Activated T-helper 1 cell treated with anti-CD3 and anti-CD28 coated beads, Interleukin-12 subunit alpha, Interleukin-12 subunit beta, Interleukin-2, Interleukin-4 antibody, amounts not matched to agents 30 ng/mL and 10 ng/mL and 1 ng/mL, durations not matched to agents 14 hours and 24 hours and 36 hours (primary cell): Measurements from ENCODE around the gene HSD11B1. TPM values are rescaled to one million over a fixed set of nuclear protein-coding genes. Genes with fewer than 3 reads are reported as not detected.
"Not testable (repeated sequence)": the region's sequence is repeated elsewhere in the genome, so short reads cannot be mapped to it uniquely, and the experiment has no call there.

Experiments
- DNase-seq: peaks from one replicate; pipeline ENCODE4 v3.0.0; 2021; ENCODE audit warnings: low spot score
- H3K27ac Mint-ChIP-seq: one replicate; pipeline ENCODE4 v1.8.0; 2021; ENCODE audit warnings: mild to moderate bottlenecking, mixed read lengths
- H3K27me3 Mint-ChIP-seq: one replicate; pipeline ENCODE4 v1.8.0; 2022; ENCODE audit warnings: mild to moderate bottlenecking, moderate library complexity, mixed read lengths; ENCODE audit not compliant: insufficient read depth
- H3K36me3 Mint-ChIP-seq: one replicate; pipeline ENCODE4 v1.8.0; 2021; ENCODE audit warnings: low read depth, mixed read lengths
- H3K4me1 Mint-ChIP-seq: one replicate; pipeline ENCODE4 v1.8.0; 2021; ENCODE audit warnings: low read depth, mixed read lengths
- H3K4me3 Mint-ChIP-seq: one replicate; pipeline ENCODE4 v1.8.0; 2021; ENCODE audit warnings: mild to moderate bottlenecking, moderate library complexity, mixed read lengths
- H3K9me3 Mint-ChIP-seq: one replicate; pipeline ENCODE4 v1.8.0; 2021; ENCODE audit warnings: mixed read lengths
- intact Hi-C: fragments of 100-400 bp; cut with micrococcal nuclease; formaldehyde crosslinking; loops from one replicate; pipeline ENCODE4 v1.15.1; 2024
- total RNA-seq: library from RNA; stranded (reverse); gene quantifications from 2 replicates; pipeline ENCODE4 v1.2.3, GENCODE V29; 2022

The HSD11B1 gene
- total RNA-seq, 1 donor from 2014 or later: 15.9 TPM

DNA sequence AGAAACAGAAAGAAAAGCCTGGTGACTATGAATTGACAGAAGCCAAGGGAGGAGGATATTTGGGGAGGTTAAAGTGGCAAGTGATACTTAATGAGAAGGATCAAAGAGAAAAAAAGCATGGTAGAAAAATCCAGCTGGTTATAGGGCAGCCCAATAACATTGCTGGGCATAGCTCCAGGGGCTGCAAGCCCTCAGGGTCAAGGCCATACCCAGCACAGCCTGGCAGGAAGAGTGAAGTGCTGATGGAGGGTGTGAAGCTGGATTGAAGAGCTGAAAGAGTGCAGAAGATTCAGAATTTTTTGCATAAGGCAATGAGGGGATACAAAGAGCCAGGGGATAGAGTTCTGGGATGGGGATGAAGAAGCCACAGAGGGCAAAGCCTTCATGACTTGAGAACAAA lies 8.0 kb upstream of the HSD11B1 start:
- Mint-ChIP-seq H3K36me3 (peaks cover 19% of the 10 kb centered on the region), H3K9me3 (peaks cover 6% of the 10 kb centered on the region), H3K27me3 (no peaks in the 10 kb centered on the region), H3K4me3 (peak overlapping the region; percentile 10), H3K4me1 (peaks cover 86% of the 10 kb centered on the region), H3K27ac (peak overlapping the region; percentile 71)
- intact Hi-C loops: loop anchor here (2.0 kb wide), 1 partner anchor 14 kb away; no protein-coding TSS in a partner anchor
- no peak for DNase-seq

GRCh38 chr1:209697126-209697525 lies 7.5 kb upstream of the HSD11B1 start:
- intact Hi-C loops: loop anchor here (2.0 kb wide), 1 partner anchor 14 kb away; no protein-coding TSS in a partner anchor
- Mint-ChIP-seq H3K4me1 (peaks cover 85% of the 10 kb centered on the region), H3K4me3 (no peak overlapping the region), H3K36me3 (peaks cover 20% of the 10 kb centered on the region), H3K27me3 (no peaks in the 10 kb centered on the region), H3K9me3 (peaks cover 6% of the 10 kb centered on the region), H3K27ac (peak overlapping the region; percentile 71)
- no peak for DNase-seq

DNA sequence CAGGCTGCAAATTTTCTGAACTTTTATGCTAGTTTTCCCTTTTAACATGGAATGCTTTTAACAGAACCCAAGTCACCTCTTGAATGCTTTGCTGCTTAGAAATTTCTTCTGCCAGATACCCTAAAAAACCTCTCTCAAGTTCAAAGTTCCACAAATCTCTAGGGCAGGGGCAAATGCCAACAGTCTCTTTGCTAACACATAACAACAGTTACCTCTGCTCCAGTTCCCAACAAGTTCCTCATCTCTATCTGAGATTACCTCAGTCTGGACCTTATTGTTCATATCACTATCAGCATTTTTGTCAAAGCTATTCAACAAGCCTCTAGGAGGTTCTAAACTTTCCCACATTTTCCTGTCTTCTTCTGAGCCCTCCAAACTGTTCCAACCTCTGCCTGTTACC lies 4.0 kb upstream of the HSD11B1 start:
- H3K27me3 Mint-ChIP-seq, H3K9me3 Mint-ChIP-seq, DNase-seq, intact Hi-C loops, H3K4me3 Mint-ChIP-seq: not testable (repeated sequence)
- Mint-ChIP-seq H3K27ac (peak overlapping the region; percentile 10), H3K4me1 (peaks cover 78% of the 10 kb centered on the region), H3K36me3 (peaks cover 25% of the 10 kb centered on the region)

DNA sequence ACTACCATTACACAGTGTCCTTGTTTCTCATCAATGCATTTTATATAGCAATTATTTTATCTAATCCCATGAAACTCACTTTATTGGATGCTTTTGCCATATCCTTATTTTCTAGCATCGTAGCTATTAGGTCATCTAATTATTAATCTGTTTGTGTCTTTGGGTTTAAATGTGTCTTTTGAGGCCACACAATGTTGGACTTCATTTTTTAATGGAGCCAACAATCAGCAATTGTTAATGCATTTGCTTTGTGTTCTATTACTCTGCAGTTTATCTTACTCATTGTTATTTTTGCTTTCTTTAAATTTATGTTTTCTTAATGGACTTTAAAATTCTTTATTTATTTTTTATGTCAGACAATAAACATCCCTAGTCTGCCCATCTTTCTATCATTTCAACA lies 1.8 kb upstream of the HSD11B1 start:
- Mint-ChIP-seq H3K4me3 (no peak overlapping the region), H3K9me3 (peaks cover 6% of the 10 kb centered on the region), H3K27me3 (no peaks in the 10 kb centered on the region), H3K27ac (no peak overlapping the region), H3K36me3 (peaks cover 38% of the 10 kb centered on the region), H3K4me1 (peaks cover 78% of the 10 kb centered on the region)
- intact Hi-C loops: no loop called here
- DNase-seq: no peak

- Mint-ChIP-seq H3K4me1 (peaks cover 74% of the 10 kb centered on the region), H3K9me3 (peaks cover 2% of the 10 kb centered on the region), H3K4me3 (peak overlapping the region; percentile 49), H3K27ac (peak overlapping the region; percentile 80), H3K36me3 (peaks cover 41% of the 10 kb centered on the region), H3K27me3 (no peaks in the 10 kb centered on the region)
- intact Hi-C loops: loop anchor here (1.0 kb wide), 2 partner anchors 13 to 45 kb away; no protein-coding TSS in a partner anchor
- DNase-seq: no peak
These were observed 677 bp upstream of the HSD11B1 start for GRCh38 chr1:209703834-209704504.

DNA sequence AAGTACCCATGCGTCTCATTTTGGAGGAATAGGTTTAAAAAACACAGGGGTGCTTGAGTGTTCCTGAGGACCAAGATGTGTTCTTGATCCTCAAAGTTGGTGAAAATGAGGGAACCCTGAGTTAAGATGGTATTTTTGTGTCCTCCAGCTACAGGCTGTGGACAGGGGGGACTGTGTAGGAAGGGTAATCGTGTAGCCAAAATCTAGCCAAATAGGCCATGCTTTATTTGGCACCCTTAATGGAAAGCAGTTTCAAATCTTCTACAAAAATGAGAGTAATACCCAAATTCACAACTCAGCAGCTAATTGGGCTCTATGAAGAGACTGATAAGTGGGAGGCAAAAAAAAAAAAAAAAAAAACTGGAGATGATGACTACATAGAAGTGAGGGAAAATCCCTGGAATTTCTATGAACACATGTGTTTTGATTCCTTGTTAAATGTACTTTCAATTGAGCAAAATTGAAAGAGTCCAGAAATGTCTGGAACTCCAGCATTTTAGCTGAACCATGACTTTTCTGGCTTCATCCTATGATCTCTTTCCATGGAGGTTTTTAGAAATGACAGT lies 470 bp downstream of the HSD11B1 start:
- no peaks in the 10 kb centered on the region for H3K27me3 Mint-ChIP-seq
- intact Hi-C loops: no loop called here
- peak overlapping the region; percentile 80 for H3K27ac Mint-ChIP-seq
- peaks cover 73% of the 10 kb centered on the region for H3K4me1 Mint-ChIP-seq
- peak overlapping the region; percentile 58 for H3K4me3 Mint-ChIP-seq
- DNase-seq: no peak
- H3K36me3 Mint-ChIP-seq: peaks cover 40% of the 10 kb centered on the region
- no peaks in the 10 kb centered on the region for H3K9me3 Mint-ChIP-seq

- DNase-seq: no peak
- Mint-ChIP-seq H3K4me1 (peaks cover 76% of the 10 kb centered on the region), H3K27ac (peak overlapping the region; percentile 62), H3K36me3 (peaks cover 44% of the 10 kb centered on the region), H3K27me3 (no peaks in the 10 kb centered on the region), H3K4me3 (no peak overlapping the region), H3K9me3 (no peaks in the 10 kb centered on the region)
- intact Hi-C loops: no loop called here
These were observed 2.0 kb downstream of the HSD11B1 start for GRCh38 chr1:209706622-209707021.

DNA sequence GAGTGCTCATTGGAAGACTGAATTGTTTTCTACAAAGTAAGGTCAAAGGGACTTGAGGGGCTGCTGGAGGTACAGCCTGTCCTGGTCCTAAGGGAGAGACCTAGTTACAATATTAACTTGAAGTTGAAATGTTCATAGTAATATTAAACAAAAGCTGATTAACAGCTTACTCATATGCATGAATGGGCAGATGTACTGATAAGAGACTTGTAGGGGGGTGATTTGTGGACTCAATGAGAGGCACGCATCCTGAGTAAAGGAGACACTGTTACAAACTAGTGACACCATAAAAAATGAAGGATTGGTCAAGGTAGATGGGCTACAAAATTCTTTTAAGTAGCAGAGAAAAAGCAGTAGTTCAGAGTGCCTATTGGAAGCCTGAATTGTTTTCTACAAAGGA lies 2.7 kb downstream of the HSD11B1 start:
- DNase-seq: no peak
- intact Hi-C loops: no loop called here
- Mint-ChIP-seq H3K27ac (peak overlapping the region; percentile 53), H3K27me3 (no peaks in the 10 kb centered on the region), H3K9me3 (no peaks in the 10 kb centered on the region), H3K4me3 (no peak overlapping the region), H3K36me3 (peaks cover 47% of the 10 kb centered on the region), H3K4me1 (peaks cover 78% of the 10 kb centered on the region)

- H3K4me1 Mint-ChIP-seq: peaks cover 78% of the 10 kb centered on the region
- intact Hi-C loops: no loop called here
- peak overlapping the region; percentile 5 for H3K27ac Mint-ChIP-seq
- H3K36me3 Mint-ChIP-seq: peaks cover 47% of the 10 kb centered on the region
- DNase-seq: no peak
- no peaks in the 10 kb centered on the region for H3K27me3 Mint-ChIP-seq
- H3K4me3 Mint-ChIP-seq: no peak overlapping the region
- no peaks in the 10 kb centered on the region for H3K9me3 Mint-ChIP-seq
These were observed 3.7 kb downstream of the HSD11B1 start for GRCh38 chr1:209708297-209708696.

- peaks cover 54% of the 10 kb centered on the region for H3K36me3 Mint-ChIP-seq
- H3K4me3 Mint-ChIP-seq: peak overlapping the region; percentile 31
- intact Hi-C loops: loop anchor here (1.0 to 2.0 kb wide), 3 partner anchors 13 to 37 kb away; no protein-coding TSS in a partner anchor
- H3K27me3 Mint-ChIP-seq: no peaks in the 10 kb centered on the region
- peaks cover 72% of the 10 kb centered on the region for H3K4me1 Mint-ChIP-seq
- no peaks in the 10 kb centered on the region for H3K9me3 Mint-ChIP-seq
- peak overlapping the region; percentile 85 for H3K27ac Mint-ChIP-seq
- DNase-seq: no peak
These were observed 5.4 kb downstream of the HSD11B1 start for GRCh38 chr1:209710093-209710492.

GRCh38 chr1:209710847-209711246 lies 6.2 kb downstream of the HSD11B1 start:
- peak overlapping the region; percentile 85 for H3K27ac Mint-ChIP-seq
- H3K27me3 Mint-ChIP-seq: no peaks in the 10 kb centered on the region

GRCh38 chr1:209714338-209714737 lies 9.7 kb downstream of the HSD11B1 start:
- H3K4me3 Mint-ChIP-seq: peak overlapping the region; percentile 79

More at GRCh38 chr1:209710847-209711246, 6.2 kb downstream of the HSD11B1 start:
- peaks cover 73% of the 10 kb centered on the region for H3K4me1 Mint-ChIP-seq
- intact Hi-C loops: loop anchor here (1.0 to 2.0 kb wide), 3 partner anchors 13 to 36 kb away; no protein-coding TSS in a partner anchor
- H3K36me3 Mint-ChIP-seq: peaks cover 58% of the 10 kb centered on the region
- no peaks in the 10 kb centered on the region for H3K9me3 Mint-ChIP-seq
- no peak overlapping the region for H3K4me3 Mint-ChIP-seq
- no peak for DNase-seq

DNA sequence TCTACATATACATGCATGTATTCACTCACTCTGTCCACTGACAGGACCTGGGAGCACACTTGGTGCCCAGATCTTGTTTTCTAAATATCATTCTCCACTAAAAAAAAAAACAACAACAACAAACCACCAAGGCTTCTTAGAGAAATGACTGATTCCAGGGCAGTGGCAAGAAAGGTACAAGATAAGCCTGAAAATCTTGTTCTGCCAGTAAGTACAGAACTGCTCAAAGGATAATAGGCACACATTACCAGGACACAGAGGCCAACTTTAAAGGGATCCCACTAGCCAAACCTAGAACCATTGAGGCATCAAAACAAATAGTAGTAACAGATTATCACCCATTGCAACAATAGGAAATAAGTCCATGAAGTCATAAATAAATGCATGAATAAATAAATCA lies 10.7 kb downstream of the HSD11B1 start:
- DNase-seq: no peak
- peaks cover 63% of the 10 kb centered on the region for H3K4me1 Mint-ChIP-seq
- peaks cover 43% of the 10 kb centered on the region for H3K36me3 Mint-ChIP-seq
- peaks cover 13% of the 10 kb centered on the region for H3K9me3 Mint-ChIP-seq
- intact Hi-C loops: no loop called here
- peak overlapping the region; percentile 92 for H3K27ac Mint-ChIP-seq
- no peaks in the 10 kb centered on the region for H3K27me3 Mint-ChIP-seq
- H3K4me3 Mint-ChIP-seq: peak overlapping the region; percentile 79

More at GRCh38 chr1:209714338-209714737, 9.7 kb downstream of the HSD11B1 start:
- Mint-ChIP-seq H3K27ac (peak overlapping the region; percentile 92), H3K4me1 (peaks cover 71% of the 10 kb centered on the region), H3K9me3 (peaks cover 10% of the 10 kb centered on the region), H3K27me3 (no peaks in the 10 kb centered on the region), H3K36me3 (peaks cover 46% of the 10 kb centered on the region)
- DNase-seq: no peak
- intact Hi-C loops: no loop called here
